Measurements from ENCODE around the gene PROZ. TPM values are rescaled to one million over a fixed set of nuclear protein-coding genes. Genes with fewer than 3 reads are reported as not detected.

Gene PROZ
- total RNA-seq, 1 donor from 2014 or later: not detected

- ATAC-seq (ENCODE audit: poor library complexity): no peak
- DNase-seq: no peak
- intact Hi-C loops (cut with DNase I): no loop called here
These were observed 40.0 kb upstream of the PROZ start for GRCh38 chr13:113118261-113119021.

DNA sequence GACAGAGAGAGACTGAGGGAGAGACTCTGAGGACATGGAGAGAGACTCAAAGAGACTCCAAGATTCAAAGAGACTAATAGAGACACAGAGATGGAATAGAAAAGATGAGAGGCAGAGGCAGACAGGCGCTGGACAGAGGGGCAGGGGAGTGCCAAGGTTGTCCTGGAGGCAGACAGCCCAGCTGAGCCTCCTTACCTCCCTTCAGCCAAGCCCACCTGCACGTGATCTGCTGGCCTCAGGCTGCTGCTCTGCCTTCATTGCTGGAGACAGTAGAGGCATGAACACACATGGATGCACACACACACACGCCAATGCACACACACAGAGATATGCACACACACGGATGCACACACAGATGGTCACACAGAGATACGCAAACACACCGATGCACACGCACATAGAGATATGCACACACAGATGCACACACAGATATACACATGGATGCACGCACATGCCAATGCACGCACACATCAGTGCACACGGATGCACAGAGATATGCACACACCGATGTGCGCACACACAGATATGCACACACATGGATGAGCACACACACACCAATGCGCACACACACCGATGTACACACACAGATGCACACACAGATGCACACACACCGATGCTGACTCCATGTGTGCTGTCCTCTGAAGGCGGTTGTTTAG, 39.2 kb upstream of the PROZ start:
- no peak for DNase-seq
- no peak for ATAC-seq (ENCODE audit: poor library complexity)

GRCh38 chr13:113119822-113120189, 38.6 kb upstream of the PROZ start:
- DNase-seq: no peak
- intact Hi-C loops (cut with DNase I): no loop called here
- no peak for ATAC-seq (ENCODE audit: poor library complexity)

More for the DNA sequence above, 39.2 kb upstream of the PROZ start:
- intact Hi-C loops (cut with DNase I): no loop called here

DNA sequence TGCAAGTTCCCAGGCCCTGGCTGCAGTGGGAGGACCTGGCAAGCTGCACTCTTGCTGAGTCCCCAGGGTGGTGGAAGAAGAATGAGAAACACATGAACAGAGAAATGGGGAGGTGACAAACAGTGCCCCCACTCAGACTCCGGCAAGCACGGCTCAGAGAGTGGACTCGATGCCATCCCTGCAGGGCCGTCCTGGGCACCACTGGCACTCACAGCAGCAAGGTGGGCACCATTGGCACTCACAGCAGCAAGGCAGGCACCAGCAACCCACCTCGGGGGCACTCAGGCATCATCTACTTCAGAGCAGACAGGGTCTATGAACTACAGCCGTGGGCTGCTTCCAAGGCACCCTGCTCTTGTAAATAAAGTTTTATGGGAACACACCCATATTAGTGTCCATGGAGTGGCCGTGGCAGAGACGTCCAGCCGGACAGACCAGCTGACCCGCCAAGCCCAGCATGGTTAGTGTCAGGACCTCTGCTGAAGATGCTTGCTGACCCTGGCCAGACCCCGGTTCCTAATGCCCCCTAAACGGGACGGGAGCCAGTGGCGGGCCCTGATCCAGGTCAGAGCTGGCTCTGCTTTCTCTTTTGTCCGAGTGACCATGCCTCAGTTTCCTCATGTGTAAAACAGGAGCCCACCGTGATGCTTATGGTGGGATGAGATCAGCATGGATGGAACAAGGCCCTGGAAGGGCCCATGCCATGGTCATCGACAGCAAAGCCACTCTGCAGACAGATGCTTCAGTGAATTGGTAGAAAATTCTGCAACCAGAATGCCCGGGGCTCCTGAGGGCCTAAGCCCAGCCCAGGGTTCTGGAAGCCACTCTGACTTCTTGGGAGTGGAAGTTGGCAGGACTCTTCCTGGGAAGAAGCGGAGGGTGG, 37.9 kb upstream of the PROZ start:
- DNase-seq (no peak), ATAC-seq (ENCODE audit: poor library complexity) (no peak)
- intact Hi-C loops (cut with DNase I): no loop called here

DNA sequence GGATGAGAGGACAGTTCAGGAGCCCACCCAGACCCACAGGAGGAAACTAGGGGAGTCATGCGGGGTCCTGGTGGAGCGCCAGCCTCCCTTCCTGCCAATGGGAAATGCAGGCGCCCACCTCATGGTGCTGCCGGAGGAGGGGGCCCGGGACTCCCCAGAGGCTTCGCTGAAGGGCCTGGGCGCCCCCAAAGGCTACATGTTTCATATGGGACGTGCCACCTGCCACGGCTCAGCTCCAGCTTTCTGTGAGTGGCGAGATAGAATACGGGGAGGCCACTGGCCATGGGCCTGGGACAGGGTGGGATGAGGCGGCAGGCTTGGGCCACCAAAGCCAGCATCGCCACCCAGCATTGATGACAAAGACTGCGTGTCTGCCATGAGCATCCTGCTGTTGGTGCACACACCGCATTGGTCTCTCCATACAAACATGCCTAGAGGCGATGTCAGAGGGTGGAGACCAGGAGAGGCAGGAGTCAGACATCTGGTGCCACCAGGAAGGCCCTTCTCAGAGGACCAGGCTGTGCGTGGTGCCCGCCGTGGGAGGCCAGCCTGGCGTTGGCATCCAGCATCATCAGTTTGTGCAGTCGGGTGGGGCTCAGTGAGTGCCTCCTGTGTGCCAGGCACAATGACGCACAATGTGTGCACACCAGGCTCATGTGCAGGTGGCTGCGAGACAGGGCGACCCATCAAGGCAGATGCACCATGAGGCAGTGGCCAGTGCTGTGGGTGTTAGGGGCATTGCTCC, 37.1 kb upstream of the PROZ start:
- intact Hi-C loops (cut with DNase I): no loop called here
- ATAC-seq (ENCODE audit: poor library complexity) (no peak), DNase-seq (no peak)

DNA sequence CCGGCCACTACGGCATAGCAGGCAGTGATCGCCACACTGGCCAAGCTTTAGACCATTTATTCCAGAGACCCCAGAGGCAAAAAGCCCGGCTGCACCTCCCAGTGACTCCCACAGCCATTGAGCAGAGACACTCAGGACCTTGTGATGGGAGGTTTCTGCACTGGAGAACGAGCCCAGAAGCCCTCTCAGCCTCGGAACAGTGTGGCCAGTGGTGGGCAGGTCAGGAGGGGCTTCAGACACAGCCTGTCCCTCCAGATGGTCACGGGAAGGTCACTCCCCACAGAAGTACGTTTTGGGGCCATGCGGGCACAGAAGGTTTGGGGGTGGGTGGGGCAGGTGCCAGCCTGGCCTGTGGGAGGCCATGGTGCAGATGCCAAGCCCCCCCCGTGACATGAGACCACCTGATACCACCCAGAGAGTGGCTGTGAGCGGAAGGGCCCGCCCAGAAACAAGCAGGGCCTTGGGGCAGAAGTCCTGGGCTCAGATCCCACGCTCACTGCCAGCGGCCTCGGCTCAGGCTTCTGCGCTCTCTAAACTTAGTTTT, 36.4 kb upstream of the PROZ start:
- peak; percentile 24 for ATAC-seq (ENCODE audit: poor library complexity)
- intact Hi-C loops (cut with DNase I): no loop called here
- DNase-seq: no peak

GRCh38 chr13:113122550-113123225, 35.8 kb upstream of the PROZ start, which contains the start of gene F10:
TSS of gene F10 (plus strand) at chr13:113122799. CDS start at chr13:113122856, 57 bp downstream.
- DNase-seq (peak; percentile 85), ATAC-seq (ENCODE audit: poor library complexity) (peak; percentile 92)
- intact Hi-C loops (cut with DNase I): no loop called here

DNA sequence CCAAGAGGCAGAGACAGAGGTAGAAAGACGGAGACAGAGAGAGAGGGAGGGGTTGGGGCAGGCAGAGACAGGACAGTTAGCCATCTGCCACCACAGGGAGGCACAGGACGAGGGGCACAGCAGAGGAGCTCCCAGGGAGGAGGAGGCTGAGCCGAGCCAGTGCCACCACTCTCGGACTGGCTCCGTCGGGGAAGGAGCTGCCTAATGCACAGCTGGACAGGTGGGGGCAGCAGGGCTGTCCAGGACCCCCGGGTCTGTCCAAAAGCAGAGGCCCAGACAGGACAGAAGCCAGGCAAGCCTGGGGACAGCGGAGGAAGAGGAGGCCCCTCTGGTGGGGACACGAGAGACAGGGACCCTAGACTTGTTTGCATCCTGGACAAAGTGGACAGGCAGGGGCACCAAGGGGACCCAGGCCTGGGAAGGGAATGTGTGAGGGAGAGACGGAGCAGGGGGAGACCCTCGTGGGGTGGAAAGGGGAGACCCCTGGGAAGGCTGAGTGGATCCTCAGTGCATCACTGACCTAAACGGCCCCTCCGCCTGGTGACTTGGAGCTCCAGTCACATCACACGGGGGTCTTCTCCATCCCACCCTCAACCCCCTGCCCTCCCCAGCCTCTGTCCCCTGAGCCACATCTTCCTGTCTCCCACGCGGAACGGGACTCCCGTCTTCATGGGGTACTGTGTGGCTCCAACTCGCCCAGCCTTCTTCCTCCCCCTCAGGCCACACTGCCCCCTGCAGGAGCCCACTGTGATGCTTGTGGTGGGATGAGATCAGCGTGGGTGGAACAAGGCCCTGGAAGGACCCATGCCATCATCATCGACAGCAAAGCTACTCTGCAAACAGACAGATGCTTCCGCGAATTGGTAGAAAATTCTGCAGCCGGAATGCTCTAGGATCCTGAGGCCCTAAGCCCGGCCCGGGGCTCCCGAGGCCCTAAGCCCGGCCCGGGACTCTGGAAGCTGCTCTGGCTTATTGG, 34.9 kb upstream of the PROZ start:
- no peak for ATAC-seq (ENCODE audit: poor library complexity)
- DNase-seq: no peak
- intact Hi-C loops (cut with DNase I): no loop called here

GRCh38 chr13:113124211-113124970, 34.1 kb upstream of the PROZ start:
- DNase-seq (no peak), ATAC-seq (ENCODE audit: poor library complexity) (no peak)

DNA sequence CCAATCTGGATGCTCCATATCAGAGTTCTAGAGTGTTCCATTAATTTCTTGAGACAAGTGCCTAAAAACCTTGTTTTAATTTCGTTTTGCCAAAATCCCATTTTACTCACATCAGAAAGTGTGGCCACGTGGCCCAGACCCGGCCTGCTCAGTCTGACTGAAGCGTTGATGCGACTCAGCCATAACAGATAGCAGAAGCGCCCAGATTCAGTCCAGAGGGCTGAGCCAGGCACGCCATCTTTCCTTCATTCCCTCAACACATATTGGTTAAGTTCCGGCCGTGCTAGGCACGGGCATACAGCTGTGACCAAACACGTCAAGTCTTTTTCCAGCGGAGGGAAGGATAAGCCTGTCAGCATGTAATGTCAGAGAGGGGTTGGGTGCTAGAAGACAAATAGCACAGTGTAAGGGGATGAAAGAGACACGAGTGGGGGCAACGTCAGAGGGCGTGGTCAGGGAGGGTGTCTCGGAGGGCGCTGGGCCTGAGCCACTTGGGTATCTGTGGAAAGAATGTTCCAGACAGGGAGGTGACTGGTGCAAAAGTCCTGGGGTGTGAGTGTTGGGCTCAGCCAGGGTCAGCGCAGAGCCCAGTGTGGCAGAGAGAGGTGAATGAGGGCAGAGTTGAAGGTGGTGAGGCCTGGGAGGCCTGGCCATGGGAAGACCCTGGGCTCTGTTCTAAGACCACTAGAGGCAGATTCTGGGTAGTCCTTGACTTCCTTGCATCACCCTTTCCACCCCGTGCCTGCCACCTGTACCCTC, 32.8 kb upstream of the PROZ start:
- intact Hi-C loops (cut with DNase I): no loop called here
- no peak for ATAC-seq (ENCODE audit: poor library complexity)
- DNase-seq: no peak

More at GRCh38 chr13:113124211-113124970, 34.1 kb upstream of the PROZ start:
- intact Hi-C loops (cut with DNase I): no loop called here

DNA sequence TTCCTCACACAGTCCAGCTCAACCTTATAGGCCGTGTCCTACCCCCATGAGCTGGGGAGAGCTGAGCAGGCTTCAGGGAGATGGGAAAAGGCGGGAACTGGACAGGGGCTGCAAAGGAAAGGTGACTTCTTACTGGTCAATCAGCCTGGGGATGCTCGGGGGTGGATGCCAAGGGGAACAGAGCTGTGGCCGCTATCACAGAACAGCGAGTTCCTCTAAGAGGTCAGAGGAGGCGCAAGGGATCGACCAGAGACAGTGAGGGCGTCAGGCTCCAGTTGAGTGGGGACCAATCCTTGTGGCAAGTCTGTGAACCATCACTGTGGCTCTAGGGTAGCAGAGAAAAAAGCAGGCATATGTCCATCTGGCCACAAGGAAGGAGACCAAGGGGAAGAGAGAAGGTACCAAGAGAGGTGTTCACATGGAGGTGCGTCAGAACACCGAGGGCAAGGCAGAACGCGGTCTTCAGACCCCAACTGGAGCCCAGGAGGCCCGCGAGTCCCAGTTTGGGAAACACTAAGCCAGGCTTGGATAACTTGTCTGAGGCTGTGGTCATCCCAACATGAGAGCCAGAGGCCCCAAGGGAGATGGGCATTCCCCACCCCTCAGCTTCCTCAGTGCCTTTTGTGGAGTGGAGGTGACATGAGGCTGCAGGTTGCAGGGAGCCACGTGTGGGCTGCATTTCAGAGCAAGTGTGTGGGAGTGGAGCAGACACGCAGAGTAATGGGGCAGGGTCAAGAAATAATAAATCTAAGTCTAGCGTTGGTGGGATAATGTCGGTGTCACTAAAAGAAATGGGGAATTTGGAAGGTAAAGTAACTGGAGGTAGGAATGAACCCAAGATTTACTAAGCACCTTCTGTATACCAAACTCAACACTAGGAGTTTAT, 31.9 kb upstream of the PROZ start:
- intact Hi-C loops (cut with DNase I): no loop called here
- ATAC-seq (ENCODE audit: poor library complexity) (no peak), DNase-seq (no peak)

GRCh38 chr13:113129480-113129879, 29.0 kb upstream of the PROZ start:
- no peak for DNase-seq
- ATAC-seq (ENCODE audit: poor library complexity): peak; percentile 37
- intact Hi-C loops (cut with DNase I): no loop called here

DNA sequence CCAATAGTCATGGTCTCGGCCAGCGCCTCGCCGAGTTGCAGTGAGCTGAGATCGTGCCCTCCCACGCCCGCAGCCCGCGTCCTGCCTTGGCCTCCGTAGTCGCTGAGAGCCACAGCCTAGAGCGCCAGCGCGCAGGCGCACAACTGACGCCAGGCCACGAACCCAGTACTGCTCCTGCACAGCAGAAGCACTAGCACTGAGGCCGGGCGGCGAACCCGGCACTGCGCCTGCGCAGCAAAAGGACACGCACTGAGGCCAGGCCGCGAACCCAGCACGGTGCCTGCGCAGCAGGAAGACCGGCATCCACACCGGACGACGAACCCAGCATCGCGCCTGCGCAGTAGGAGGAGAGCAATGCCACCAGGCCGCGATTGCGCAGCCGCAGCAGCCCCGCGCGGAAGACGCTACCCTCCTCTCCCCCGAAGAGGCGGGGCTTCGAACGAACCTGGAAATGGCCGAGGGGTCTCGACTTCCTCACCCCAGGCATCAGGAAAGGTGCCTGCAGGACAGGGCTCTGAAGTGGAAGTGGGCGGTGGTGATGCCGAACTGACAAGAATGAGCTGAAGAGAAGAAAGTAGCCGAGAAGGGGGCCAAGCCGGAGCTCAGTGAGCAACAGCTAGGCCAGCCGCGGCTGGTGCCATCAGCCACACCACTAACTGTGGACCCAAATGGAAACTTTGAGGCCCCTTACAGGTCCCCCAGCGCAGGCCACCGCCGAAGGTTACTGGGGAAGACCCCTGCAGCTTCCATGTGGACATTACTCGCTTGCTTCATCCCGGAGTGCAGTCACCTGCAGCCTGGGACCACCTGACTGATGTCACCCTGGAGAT, 28.3 kb upstream of the PROZ start:
- intact Hi-C loops (cut with DNase I): no loop called here
- ATAC-seq (ENCODE audit: poor library complexity): peak; percentile 73
- peak; percentile 60 for DNase-seq

GRCh38 chr13:113135281-113135760, 23.1 kb upstream of the PROZ start:
- no peak for DNase-seq
- ATAC-seq (ENCODE audit: poor library complexity): no peak
- intact Hi-C loops (cut with DNase I): no loop called here
